Neural cell (in vitro differentiated cells): ENCODE measurements around the gene NCBP1.

Source experiments
- EZH2 ChIP-seq: fragments of 200-600, 300-800 bp; shearing (Covaris generic), sonication (generic); IDR thresholded peaks from 2 replicates; pipeline ENCODE4 v1.6.1; 2014; ENCODE audit warnings: antibody characterized with exemption, low read length, borderline replicate concordance, mild to moderate bottlenecking; ENCODE audit not compliant: insufficient read depth, poor library complexity, severe bottlenecking
- POLR2AphosphoS5 ChIP-seq: IDR thresholded peaks from 2 replicates; pipeline ENCODE4 v1.6.1; 2012
- SMC3 ChIP-seq: fragments of 450-650 bp; conservative IDR thresholded peaks from 2 replicates; pipeline ENCODE4 v1.6.1; 2014; ENCODE audit warnings: antibody characterized with exemption, mild to moderate bottlenecking, moderate library complexity; ENCODE audit not compliant: poor library complexity
- TAF1 ChIP-seq: IDR thresholded peaks from 2 replicates; pipeline ENCODE4 v1.6.1; 2012; ENCODE audit warnings: low read depth
- TF ChIP-seq, protein P1 (sequence below): fragments of 450-650 bp; IDR thresholded peaks from 2 replicates; pipeline ENCODE4 v1.5.1; 2014; ENCODE audit warnings: antibody characterized with exemption, mild to moderate bottlenecking, moderate library complexity; ENCODE audit not compliant: poor library complexity, severe bottlenecking
- TF ChIP-seq, protein P2 (sequence below): IDR thresholded peaks from 2 replicates; pipeline ENCODE4 v1.6.1; 2012; ENCODE audit warnings: borderline replicate concordance

DNA sequence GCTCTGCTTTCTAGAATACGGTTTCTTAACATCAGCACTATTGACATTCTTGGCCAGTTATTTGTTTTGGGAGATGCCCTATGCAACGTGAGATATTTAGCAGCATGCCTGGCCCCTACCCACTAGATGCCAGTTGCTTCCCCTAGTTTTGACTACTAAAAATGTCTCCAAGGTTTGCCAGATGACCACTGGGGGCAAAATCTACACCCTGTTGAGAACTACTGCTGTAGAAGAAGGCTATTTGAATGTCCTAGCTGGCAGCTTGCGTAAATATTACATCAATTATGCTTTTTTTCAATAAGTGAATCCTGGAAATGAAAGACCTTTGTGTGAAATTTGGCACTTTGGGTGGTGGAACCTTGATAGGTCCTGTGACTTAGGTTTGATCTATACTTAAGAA lies 5.0 kb downstream of the NCBP1 start:
- TF ChIP-seq, protein P1, sequence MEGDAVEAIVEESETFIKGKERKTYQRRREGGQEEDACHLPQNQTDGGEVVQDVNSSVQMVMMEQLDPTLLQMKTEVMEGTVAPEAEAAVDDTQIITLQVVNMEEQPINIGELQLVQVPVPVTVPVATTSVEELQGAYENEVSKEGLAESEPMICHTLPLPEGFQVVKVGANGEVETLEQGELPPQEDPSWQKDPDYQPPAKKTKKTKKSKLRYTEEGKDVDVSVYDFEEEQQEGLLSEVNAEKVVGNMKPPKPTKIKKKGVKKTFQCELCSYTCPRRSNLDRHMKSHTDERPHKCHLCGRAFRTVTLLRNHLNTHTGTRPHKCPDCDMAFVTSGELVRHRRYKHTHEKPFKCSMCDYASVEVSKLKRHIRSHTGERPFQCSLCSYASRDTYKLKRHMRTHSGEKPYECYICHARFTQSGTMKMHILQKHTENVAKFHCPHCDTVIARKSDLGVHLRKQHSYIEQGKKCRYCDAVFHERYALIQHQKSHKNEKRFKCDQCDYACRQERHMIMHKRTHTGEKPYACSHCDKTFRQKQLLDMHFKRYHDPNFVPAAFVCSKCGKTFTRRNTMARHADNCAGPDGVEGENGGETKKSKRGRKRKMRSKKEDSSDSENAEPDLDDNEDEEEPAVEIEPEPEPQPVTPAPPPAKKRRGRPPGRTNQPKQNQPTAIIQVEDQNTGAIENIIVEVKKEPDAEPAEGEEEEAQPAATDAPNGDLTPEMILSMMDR: no peak
- TF ChIP-seq POLR2AphosphoS5: no peak
- TF ChIP-seq, protein P2, sequence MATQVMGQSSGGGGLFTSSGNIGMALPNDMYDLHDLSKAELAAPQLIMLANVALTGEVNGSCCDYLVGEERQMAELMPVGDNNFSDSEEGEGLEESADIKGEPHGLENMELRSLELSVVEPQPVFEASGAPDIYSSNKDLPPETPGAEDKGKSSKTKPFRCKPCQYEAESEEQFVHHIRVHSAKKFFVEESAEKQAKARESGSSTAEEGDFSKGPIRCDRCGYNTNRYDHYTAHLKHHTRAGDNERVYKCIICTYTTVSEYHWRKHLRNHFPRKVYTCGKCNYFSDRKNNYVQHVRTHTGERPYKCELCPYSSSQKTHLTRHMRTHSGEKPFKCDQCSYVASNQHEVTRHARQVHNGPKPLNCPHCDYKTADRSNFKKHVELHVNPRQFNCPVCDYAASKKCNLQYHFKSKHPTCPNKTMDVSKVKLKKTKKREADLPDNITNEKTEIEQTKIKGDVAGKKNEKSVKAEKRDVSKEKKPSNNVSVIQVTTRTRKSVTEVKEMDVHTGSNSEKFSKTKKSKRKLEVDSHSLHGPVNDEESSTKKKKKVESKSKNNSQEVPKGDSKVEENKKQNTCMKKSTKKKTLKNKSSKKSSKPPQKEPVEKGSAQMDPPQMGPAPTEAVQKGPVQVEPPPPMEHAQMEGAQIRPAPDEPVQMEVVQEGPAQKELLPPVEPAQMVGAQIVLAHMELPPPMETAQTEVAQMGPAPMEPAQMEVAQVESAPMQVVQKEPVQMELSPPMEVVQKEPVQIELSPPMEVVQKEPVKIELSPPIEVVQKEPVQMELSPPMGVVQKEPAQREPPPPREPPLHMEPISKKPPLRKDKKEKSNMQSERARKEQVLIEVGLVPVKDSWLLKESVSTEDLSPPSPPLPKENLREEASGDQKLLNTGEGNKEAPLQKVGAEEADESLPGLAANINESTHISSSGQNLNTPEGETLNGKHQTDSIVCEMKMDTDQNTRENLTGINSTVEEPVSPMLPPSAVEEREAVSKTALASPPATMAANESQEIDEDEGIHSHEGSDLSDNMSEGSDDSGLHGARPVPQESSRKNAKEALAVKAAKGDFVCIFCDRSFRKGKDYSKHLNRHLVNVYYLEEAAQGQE: no peak
- TF ChIP-seq EZH2: no peak
- TF ChIP-seq SMC3: no peak
- TF ChIP-seq TAF1: no peak
